ENCODE results near the gene ANK3. TPM values are rescaled to one million over a fixed set of nuclear protein-coding genes. Genes with fewer than 3 reads are reported as not detected.

ANK3 gene
- total RNA-seq, 1 experiment from 2014 or later: 15.3 TPM

- no peak for ATAC-seq
- no TSS peak for BruUV-seq (replicated peaks)
- H2AFZ ChIP-seq (ENCODE audit: low read depth, low read length, poor library complexity, severe bottlenecking): no peak overlapping the region
- no peaks in the 10 kb centered on the region for H3K9me2 ChIP-seq (ENCODE audit: insufficient read depth)
- ChIA-PET POLR2A (no interaction called here), RAD21 (ENCODE audit: low non-redundant PET in 1 of 2, low total read pairs in 2 of 2, uncharacterized antibody in 2 of 2, unreplicated experiment in 2 of 2) (no interaction called here), CTCF (no interaction called here)
- TF ChIP-seq, protein P1, sequence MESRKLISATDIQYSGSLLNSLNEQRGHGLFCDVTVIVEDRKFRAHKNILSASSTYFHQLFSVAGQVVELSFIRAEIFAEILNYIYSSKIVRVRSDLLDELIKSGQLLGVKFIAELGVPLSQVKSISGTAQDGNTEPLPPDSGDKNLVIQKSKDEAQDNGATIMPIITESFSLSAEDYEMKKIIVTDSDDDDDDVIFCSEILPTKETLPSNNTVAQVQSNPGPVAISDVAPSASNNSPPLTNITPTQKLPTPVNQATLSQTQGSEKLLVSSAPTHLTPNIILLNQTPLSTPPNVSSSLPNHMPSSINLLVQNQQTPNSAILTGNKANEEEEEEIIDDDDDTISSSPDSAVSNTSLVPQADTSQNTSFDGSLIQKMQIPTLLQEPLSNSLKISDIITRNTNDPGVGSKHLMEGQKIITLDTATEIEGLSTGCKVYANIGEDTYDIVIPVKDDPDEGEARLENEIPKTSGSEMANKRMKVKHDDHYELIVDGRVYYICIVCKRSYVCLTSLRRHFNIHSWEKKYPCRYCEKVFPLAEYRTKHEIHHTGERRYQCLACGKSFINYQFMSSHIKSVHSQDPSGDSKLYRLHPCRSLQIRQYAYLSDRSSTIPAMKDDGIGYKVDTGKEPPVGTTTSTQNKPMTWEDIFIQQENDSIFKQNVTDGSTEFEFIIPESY (IDR thresholded peaks at IDR 0.05; ENCODE audit: extremely low read depth, insufficient replicate concordance, low read length): no peak
- TF ChIP-seq EGR1 (IDR thresholded peaks at IDR 0.05; ENCODE audit: low read depth): no peak
- TF ChIP-seq CEBPB (IDR thresholded peaks at IDR 0.05; ENCODE audit: low read depth): no peak
- no peak for TF ChIP-seq ZFX (IDR thresholded peaks at IDR 0.05)
- intact Hi-C loops (cut with micrococcal nuclease): no loop called here
- H4K20me1 ChIP-seq (ENCODE audit: insufficient read depth): no peaks in the 10 kb centered on the region
- H3K4me2 ChIP-seq (ENCODE audit: low read length): no peak overlapping the region
- no peak overlapping the region for H3K9ac ChIP-seq (ENCODE audit: low read length)
- no peak overlapping the region for H3K27ac ChIP-seq (ENCODE audit: low read depth, low read length)
- H3K4me1 ChIP-seq (ENCODE audit: control insufficient read depth in 1 of 2, insufficient read depth in 2 of 2, low read length in 2 of 2): no peaks in the 10 kb centered on the region
- H3K27me3 ChIP-seq (ENCODE audit: insufficient read depth, low read length): no peaks in the 10 kb centered on the region
- H3K4me3 ChIP-seq (replicated peaks in 1 of 2; ENCODE audit: low read depth in 1 of 2, low read length in 2 of 2): no peak overlapping the region
- no peaks in the 10 kb centered on the region for H3K79me2 ChIP-seq (ENCODE audit: insufficient read depth, low read length)
- DNase-seq (ENCODE audit: low read depth, low spot score): no peak
- H3K36me3 ChIP-seq (ENCODE audit: control insufficient read depth in 1 of 2, insufficient read depth in 2 of 2, low read length in 2 of 2): no peaks in the 10 kb centered on the region
- H3K9me3 ChIP-seq (ENCODE audit: control insufficient read depth in 1 of 2, insufficient read depth in 1 of 2, low read depth in 1 of 2, low read length in 2 of 2): no peaks in the 10 kb centered on the region
Measured at GRCh38 chr10:60082744-60083344, 306.8 kb downstream of the ANK3 start.

- no peaks in the 10 kb centered on the region for H3K36me3 ChIP-seq (ENCODE audit: control insufficient read depth in 1 of 2, insufficient read depth in 2 of 2, low read length in 2 of 2)
- H4K20me1 ChIP-seq (ENCODE audit: insufficient read depth): no peaks in the 10 kb centered on the region
- H3K4me2 ChIP-seq (ENCODE audit: low read length): no peak overlapping the region
- ChIA-PET RAD21 (ENCODE audit: low non-redundant PET in 1 of 2, low total read pairs in 2 of 2, uncharacterized antibody in 2 of 2, unreplicated experiment in 2 of 2) (no interaction called here), CTCF (no interaction called here), POLR2A (no interaction called here)
- DNase-seq (ENCODE audit: low read depth, low spot score) (no peak), ATAC-seq (no peak)
- H3K27ac ChIP-seq (ENCODE audit: low read depth, low read length): no peak overlapping the region
- intact Hi-C loops (cut with micrococcal nuclease): no loop called here
- H3K9ac ChIP-seq (ENCODE audit: low read length): no peak overlapping the region
- H3K9me2 ChIP-seq (ENCODE audit: insufficient read depth): no peaks in the 10 kb centered on the region
- no peaks in the 10 kb centered on the region for H3K9me3 ChIP-seq (ENCODE audit: control insufficient read depth in 1 of 2, insufficient read depth in 1 of 2, low read depth in 1 of 2, low read length in 2 of 2)
- H3K27me3 ChIP-seq (ENCODE audit: insufficient read depth, low read length): no peaks in the 10 kb centered on the region
- TF ChIP-seq YY1 (IDR thresholded peaks at IDR 0.05; ENCODE audit: extremely low read depth, insufficient replicate concordance, low read depth, low read length) (no peak), ZFX (IDR thresholded peaks at IDR 0.05) (no peak), EZH2phosphoT487 (IDR thresholded peaks at IDR 0.05; ENCODE audit: borderline replicate concordance) (no peak), SIN3A (IDR thresholded peaks at IDR 0.05; ENCODE audit: low read depth) (no peak), CBX3 (IDR thresholded peaks at IDR 0.05; ENCODE audit: low read depth) (no peak), POLR2A (IDR thresholded peaks at IDR 0.05; ENCODE audit: borderline replicate concordance, extremely low read depth, insufficient read depth, insufficient read length) (no peak), JUND (IDR thresholded peaks at IDR 0.05) (no peak), EGR1 (IDR thresholded peaks at IDR 0.05; ENCODE audit: low read depth) (no peak), MAX (IDR thresholded peaks at IDR 0.05) (no peak), ELF1 (IDR thresholded peaks at IDR 0.05; ENCODE audit: borderline replicate concordance, low read depth) (no peak), CTCF (IDR thresholded peaks at IDR 0.05 in 2 of 3, conservative IDR thresholded peaks at IDR 0.05 in 1 of 3; ENCODE audit: borderline replicate concordance in 1 of 3, insufficient read depth in 1 of 3, low read depth in 2 of 3, low read length in 2 of 3) (no peak), POLR2AphosphoS5 (IDR thresholded peaks at IDR 0.05; ENCODE audit: low read depth, low read length) (no peak), CEBPB (IDR thresholded peaks at IDR 0.05; ENCODE audit: low read depth) (no peak), SP1 (IDR thresholded peaks at IDR 0.05; ENCODE audit: low read depth) (no peak)
- TF ChIP-seq, protein P2, sequence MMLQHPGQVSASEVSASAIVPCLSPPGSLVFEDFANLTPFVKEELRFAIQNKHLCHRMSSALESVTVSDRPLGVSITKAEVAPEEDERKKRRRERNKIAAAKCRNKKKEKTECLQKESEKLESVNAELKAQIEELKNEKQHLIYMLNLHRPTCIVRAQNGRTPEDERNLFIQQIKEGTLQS (IDR thresholded peaks at IDR 0.05): no peak
- H2AFZ ChIP-seq (ENCODE audit: low read depth, low read length, poor library complexity, severe bottlenecking): no peak overlapping the region
- H3K4me3 ChIP-seq (replicated peaks in 1 of 2; ENCODE audit: low read depth in 1 of 2, low read length in 2 of 2): no peak overlapping the region
- H3K4me1 ChIP-seq (ENCODE audit: control insufficient read depth in 1 of 2, insufficient read depth in 2 of 2, low read length in 2 of 2): no peaks in the 10 kb centered on the region
- no TSS peak for BruUV-seq (replicated peaks)
- no peaks in the 10 kb centered on the region for H3K79me2 ChIP-seq (ENCODE audit: insufficient read depth, low read length)
Measured at GRCh38 chr10:60082341-60082740, 307.3 kb downstream of the ANK3 start.
